GM12878 (cell line): ENCODE data around the gene SNX32. TPM values are rescaled to one million over a fixed set of nuclear protein-coding genes. Genes with fewer than 3 reads are reported as not detected.
A peak's percentile ranks its signal among the peaks of the same experiment; 100 is the strongest.

ENCODE experiments used
- BHLHE40 ChIP-seq, 2 experiments: fragments of 450-650 bp in 1 of 2; IDR thresholded peaks; 2 replicates each; pipeline ENCODE4 v1.6.1; 2011 to 2017; ENCODE audit warnings: low read depth in 2 of 2, borderline replicate concordance in 1 of 2, improper control_type of control experiment in 1 of 2, low read length in 1 of 2, mild to moderate bottlenecking in 1 of 2
- DPF2 ChIP-seq: fragments of 450-650 bp; IDR thresholded peaks from 2 replicates; pipeline ENCODE4 v1.6.1; 2017; ENCODE audit warnings: mild to moderate bottlenecking
- EP300 ChIP-seq, 2 experiments: fragments of 150-350 bp in 1 of 2; IDR thresholded peaks; 2 replicates each; pipeline ENCODE4 v1.6.1; 2011 to 2012; ENCODE audit warnings: low read depth in 2 of 2, low read length in 2 of 2, borderline replicate concordance in 1 of 2, improper control_type of control experiment in 1 of 2, inconsistent platforms in 1 of 2; ENCODE audit not compliant: control insufficient read depth in 1 of 2
- FOXM1 ChIP-seq: IDR thresholded peaks from 2 replicates; pipeline ENCODE4 v1.6.1; 2012; ENCODE audit warnings: low read depth, mild to moderate bottlenecking, inconsistent platforms, low read length, moderate library complexity
- LARP7 ChIP-seq: fragments of 450-650 bp; IDR thresholded peaks from 2 replicates; pipeline ENCODE4 v1.6.1; 2017; ENCODE audit warnings: mild to moderate bottlenecking
- NFXL1 ChIP-seq: fragments of 450-650 bp; IDR thresholded peaks from 2 replicates; pipeline ENCODE4 v1.6.1; 2017; ENCODE audit warnings: antibody characterized with exemption, mild to moderate bottlenecking, borderline replicate concordance
- NR2F1 ChIP-seq: fragments of 450-650 bp; conservative IDR thresholded peaks from 2 replicates; pipeline ENCODE4 v1.6.1; 2017; ENCODE audit warnings: mild to moderate bottlenecking
- SIN3A ChIP-seq: IDR thresholded peaks from 2 replicates; pipeline ENCODE4 v1.6.1; 2012; ENCODE audit warnings: low read depth, low read length, improper control_type of control experiment
- SMAD5 ChIP-seq: IDR thresholded peaks from 2 replicates; pipeline ENCODE4 v1.6.1; 2016; ENCODE audit warnings: antibody characterized with exemption, low read depth
- SMC3 ChIP-seq: IDR thresholded peaks from 2 replicates; pipeline ENCODE4 v1.6.1; 2011; ENCODE audit warnings: low read length, improper control_type of control experiment, borderline replicate concordance
- ZNF24 ChIP-seq: fragments of 450-650 bp; IDR thresholded peaks from 2 replicates; pipeline ENCODE4 v1.6.1; 2017; ENCODE audit warnings: antibody characterized with exemption, mild to moderate bottlenecking
- ZSCAN29 ChIP-seq: fragments of 450-650 bp; IDR thresholded peaks from 2 replicates; pipeline ENCODE4 v1.6.1; 2017; ENCODE audit warnings: mild to moderate bottlenecking, moderate library complexity
- polyA plus RNA-seq, 11 experiments: library from polyadenylated mRNA; depleted of rRNA in 4 of 11; unstranded in 6 of 11; stranded (reverse) in 5 of 11; fragments of >200 nt; fragmentation: Nextera tagmentation in 4 of 11; fragmentation: Illumina TruSeq in 1 of 11; extraction: Ambion mirVana in 4 of 11; extraction: Trizol in 1 of 11; gene quantifications; 1 replicate in 1 of 11; 2 replicates in 10 of 11; pipeline versions ENCODE4 v1.2.1 to v1.2.3, GENCODE V29; 2011 to 2016; ENCODE audit warnings: inconsistent platforms in 2 of 11, missing spikeins in 2 of 11, low read depth in 1 of 11
- total RNA-seq, 4 experiments: library from RNA; depleted of rRNA in 3 of 4; stranded (reverse); fragments of >200 nt in 3 of 4; fragmentation: Illumina TruSeq in 1 of 4; extraction: Trizol in 1 of 4; gene quantifications; 2 replicates each; pipeline versions ENCODE4 v1.2.1 to v1.2.3, GENCODE V29; 2013 to 2021
- TF ChIP-seq, protein P1 (sequence below): fragments of 450-650 bp; IDR thresholded peaks from 2 replicates; pipeline ENCODE4 v1.6.1; 2017; ENCODE audit warnings: mild to moderate bottlenecking, moderate library complexity
- TF ChIP-seq, protein P2 (sequence below): IDR thresholded peaks from 2 replicates; pipeline ENCODE4 v1.6.1; 2011; ENCODE audit warnings: low read depth, mild to moderate bottlenecking, low read length, moderate library complexity, borderline replicate concordance; ENCODE audit errors: extremely low read depth
- TF ChIP-seq, protein P3 (sequence below): IDR thresholded peaks from 2 replicates; pipeline ENCODE4 v1.6.1; 2012; ENCODE audit warnings: low read depth, low read length, improper control_type of control experiment
- TF ChIP-seq, protein P4 (sequence below), 3 experiments: IDR thresholded peaks in 2 of 3; conservative IDR thresholded peaks in 1 of 3; 2 replicates each; pipeline ENCODE4 v1.5.1; 2011; ENCODE audit warnings: low read depth in 3 of 3, low read length in 3 of 3, mild to moderate bottlenecking in 3 of 3, control low read depth in 2 of 3, moderate library complexity in 2 of 3, inconsistent platforms in 1 of 3, mixed read lengths in 1 of 3; ENCODE audit not compliant: control insufficient read depth in 2 of 3, insufficient read depth in 1 of 3; ENCODE audit errors: extremely low read depth in 1 of 3

The SNX32 gene
- total and polyA plus RNA-seq, 10 of the 15 experiments (the other 5 are each of a cell fraction or from before 2014, with no cell fraction given): 0.04 to 1.5 (median 0.11) TPM; not detected in 1

DNA sequence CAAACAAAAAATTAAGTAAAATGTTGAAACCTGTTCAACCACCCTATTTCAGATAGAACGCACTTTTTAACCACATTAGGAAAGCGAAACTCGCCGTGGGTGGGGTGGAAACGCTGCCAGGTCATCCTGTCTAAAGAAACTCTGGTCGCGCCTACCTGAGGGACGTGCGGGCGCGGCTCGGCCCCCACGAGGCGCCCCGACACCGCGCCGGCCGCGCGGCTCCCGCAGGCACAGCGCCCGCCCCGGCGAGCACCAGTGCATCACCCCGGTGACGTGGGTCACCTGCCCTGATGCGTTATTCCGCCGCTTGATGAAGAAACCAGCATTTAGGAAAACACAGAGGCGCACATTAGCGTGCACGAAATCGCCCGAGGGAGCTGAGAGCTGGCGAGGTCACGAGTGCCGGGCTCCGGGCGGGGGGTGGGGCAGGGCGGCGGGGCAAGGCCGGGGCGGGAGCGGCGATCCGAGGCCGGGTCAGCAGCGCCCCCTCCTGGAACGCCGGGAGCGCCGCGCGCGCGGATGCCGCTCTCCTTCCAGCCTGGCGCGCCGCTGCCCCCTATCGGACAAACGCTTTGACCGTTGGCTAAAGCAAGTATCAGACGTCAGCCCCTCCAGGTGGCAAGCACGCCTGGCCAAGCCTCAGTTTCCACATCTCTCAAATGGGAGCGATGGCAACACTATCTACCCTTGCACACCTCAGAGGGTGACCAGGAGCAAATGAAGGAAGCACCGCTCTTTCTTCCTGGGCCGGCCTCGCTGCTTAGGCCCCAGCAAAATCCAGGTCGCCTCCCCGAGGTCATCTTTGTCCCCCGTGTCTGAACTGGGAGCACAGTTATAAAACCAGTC is 15.7 kb upstream of the SNX32 start (continued):
- TF ChIP-seq EP300 (IDR thresholded peaks at IDR 0.05; ENCODE audit: borderline replicate concordance in 1 of 2, control insufficient read depth in 1 of 2, low read depth in 2 of 2, low read length in 2 of 2) (0 out of 4 replicates have a peak, but pooled peaks of 1 of the 2 experiments have one; percentile 30), NR2F1 (peak; percentile 79), NFXL1 (no peak), SMAD5 (no peak), ZSCAN29 (0 out of 2 replicates have a peak, but pooled peaks have one; percentile 44), SMC3 (peak; percentile 96), ZNF24 (0 out of 2 replicates have a peak, but pooled peaks have one; percentile 5), SIN3A (0 out of 2 replicates have a peak, but pooled peaks have one; percentile 35), BHLHE40 (IDR thresholded peaks at IDR 0.05; ENCODE audit: borderline replicate concordance in 1 of 2, low read depth in 2 of 2, low read length in 1 of 2) (peak; percentile 13 to 76; a peak in 3 of 4 replicates), DPF2 (peak; percentile 90), FOXM1 (0 out of 2 replicates have a peak, but pooled peaks have one; percentile 27), LARP7 (peak; percentile 84)
- TF ChIP-seq, protein P1, sequence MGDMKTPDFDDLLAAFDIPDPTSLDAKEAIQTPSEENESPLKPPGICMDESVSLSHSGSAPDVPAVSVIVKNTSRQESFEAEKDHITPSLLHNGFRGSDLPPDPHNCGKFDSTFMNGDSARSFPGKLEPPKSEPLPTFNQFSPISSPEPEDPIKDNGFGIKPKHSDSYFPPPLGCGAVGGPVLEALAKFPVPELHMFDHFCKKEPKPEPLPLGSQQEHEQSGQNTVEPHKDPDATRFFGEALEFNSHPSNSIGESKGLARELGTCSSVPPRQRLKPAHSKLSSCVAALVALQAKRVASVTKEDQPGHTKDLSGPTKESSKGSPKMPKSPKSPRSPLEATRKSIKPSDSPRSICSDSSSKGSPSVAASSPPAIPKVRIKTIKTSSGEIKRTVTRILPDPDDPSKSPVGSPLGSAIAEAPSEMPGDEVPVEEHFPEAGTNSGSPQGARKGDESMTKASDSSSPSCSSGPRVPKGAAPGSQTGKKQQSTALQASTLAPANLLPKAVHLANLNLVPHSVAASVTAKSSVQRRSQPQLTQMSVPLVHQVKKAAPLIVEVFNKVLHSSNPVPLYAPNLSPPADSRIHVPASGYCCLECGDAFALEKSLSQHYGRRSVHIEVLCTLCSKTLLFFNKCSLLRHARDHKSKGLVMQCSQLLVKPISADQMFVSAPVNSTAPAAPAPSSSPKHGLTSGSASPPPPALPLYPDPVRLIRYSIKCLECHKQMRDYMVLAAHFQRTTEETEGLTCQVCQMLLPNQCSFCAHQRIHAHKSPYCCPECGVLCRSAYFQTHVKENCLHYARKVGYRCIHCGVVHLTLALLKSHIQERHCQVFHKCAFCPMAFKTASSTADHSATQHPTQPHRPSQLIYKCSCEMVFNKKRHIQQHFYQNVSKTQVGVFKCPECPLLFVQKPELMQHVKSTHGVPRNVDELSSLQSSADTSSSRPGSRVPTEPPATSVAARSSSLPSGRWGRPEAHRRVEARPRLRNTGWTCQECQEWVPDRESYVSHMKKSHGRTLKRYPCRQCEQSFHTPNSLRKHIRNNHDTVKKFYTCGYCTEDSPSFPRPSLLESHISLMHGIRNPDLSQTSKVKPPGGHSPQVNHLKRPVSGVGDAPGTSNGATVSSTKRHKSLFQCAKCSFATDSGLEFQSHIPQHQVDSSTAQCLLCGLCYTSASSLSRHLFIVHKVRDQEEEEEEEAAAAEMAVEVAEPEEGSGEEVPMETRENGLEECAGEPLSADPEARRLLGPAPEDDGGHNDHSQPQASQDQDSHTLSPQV: peak; percentile 84; the same call in 1 of the 2 replicates
- TF ChIP-seq, protein P2, sequence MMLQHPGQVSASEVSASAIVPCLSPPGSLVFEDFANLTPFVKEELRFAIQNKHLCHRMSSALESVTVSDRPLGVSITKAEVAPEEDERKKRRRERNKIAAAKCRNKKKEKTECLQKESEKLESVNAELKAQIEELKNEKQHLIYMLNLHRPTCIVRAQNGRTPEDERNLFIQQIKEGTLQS: peak; percentile 47; the same call in 1 of the 2 replicates
- TF ChIP-seq, protein P3, sequence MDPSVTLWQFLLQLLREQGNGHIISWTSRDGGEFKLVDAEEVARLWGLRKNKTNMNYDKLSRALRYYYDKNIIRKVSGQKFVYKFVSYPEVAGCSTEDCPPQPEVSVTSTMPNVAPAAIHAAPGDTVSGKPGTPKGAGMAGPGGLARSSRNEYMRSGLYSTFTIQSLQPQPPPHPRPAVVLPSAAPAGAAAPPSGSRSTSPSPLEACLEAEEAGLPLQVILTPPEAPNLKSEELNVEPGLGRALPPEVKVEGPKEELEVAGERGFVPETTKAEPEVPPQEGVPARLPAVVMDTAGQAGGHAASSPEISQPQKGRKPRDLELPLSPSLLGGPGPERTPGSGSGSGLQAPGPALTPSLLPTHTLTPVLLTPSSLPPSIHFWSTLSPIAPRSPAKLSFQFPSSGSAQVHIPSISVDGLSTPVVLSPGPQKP: 0 out of 2 replicates have a peak, but pooled peaks have one; percentile 17
- TF ChIP-seq, protein P4, sequence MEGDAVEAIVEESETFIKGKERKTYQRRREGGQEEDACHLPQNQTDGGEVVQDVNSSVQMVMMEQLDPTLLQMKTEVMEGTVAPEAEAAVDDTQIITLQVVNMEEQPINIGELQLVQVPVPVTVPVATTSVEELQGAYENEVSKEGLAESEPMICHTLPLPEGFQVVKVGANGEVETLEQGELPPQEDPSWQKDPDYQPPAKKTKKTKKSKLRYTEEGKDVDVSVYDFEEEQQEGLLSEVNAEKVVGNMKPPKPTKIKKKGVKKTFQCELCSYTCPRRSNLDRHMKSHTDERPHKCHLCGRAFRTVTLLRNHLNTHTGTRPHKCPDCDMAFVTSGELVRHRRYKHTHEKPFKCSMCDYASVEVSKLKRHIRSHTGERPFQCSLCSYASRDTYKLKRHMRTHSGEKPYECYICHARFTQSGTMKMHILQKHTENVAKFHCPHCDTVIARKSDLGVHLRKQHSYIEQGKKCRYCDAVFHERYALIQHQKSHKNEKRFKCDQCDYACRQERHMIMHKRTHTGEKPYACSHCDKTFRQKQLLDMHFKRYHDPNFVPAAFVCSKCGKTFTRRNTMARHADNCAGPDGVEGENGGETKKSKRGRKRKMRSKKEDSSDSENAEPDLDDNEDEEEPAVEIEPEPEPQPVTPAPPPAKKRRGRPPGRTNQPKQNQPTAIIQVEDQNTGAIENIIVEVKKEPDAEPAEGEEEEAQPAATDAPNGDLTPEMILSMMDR (IDR thresholded peaks at IDR 0.05 in 2 of 3, conservative IDR thresholded peaks at IDR 0.05 in 1 of 3; ENCODE audit: control insufficient read depth in 2 of 3, extremely low read depth in 1 of 3, insufficient read depth in 1 of 3, low read depth in 3 of 3, low read length in 3 of 3): peak; percentile 97 to 99 (median 98)
